Measurements from ENCODE around the gene MED10.

DNA sequence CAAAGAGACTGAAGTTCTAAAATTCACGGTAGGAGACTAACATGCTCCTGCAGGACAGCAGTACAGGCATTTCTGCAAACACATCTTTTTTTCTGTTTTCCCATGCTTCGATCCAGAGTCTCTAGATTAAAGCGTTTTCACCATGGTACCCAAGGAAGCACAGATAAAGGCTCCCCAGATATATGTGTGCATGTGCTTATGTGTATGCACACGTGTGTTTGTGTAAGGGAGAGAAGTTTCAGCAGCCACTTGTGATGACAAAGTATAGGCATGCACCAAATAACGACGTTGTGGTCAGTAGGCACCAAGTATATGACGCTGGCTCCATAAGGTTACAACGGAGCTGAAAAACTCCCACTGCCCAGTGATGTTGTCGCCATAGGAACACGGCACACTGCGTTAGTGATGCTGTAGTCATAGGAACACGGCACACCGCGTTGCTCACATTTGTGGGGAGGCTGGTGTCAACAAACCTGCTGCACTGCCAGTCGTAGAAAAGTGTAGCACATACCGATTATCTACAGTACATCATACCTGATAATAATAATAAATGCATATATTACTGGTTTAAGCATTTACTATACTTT is 21.7 kb downstream of the MED10 start:
- TF ChIP-seq, protein P1, sequence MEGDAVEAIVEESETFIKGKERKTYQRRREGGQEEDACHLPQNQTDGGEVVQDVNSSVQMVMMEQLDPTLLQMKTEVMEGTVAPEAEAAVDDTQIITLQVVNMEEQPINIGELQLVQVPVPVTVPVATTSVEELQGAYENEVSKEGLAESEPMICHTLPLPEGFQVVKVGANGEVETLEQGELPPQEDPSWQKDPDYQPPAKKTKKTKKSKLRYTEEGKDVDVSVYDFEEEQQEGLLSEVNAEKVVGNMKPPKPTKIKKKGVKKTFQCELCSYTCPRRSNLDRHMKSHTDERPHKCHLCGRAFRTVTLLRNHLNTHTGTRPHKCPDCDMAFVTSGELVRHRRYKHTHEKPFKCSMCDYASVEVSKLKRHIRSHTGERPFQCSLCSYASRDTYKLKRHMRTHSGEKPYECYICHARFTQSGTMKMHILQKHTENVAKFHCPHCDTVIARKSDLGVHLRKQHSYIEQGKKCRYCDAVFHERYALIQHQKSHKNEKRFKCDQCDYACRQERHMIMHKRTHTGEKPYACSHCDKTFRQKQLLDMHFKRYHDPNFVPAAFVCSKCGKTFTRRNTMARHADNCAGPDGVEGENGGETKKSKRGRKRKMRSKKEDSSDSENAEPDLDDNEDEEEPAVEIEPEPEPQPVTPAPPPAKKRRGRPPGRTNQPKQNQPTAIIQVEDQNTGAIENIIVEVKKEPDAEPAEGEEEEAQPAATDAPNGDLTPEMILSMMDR (IDR thresholded peaks at IDR 0.05; ENCODE audit: poor library complexity): no peak
- no peak for TF ChIP-seq EZH2phosphoT487 (IDR thresholded peaks at IDR 0.05; ENCODE audit: low read depth, severe bottlenecking, unreplicated experiment)

Data from hepatocyte (in vitro differentiated cells).